HepG2 (cell line): ENCODE measurements around the gene C1orf21. TPM values are rescaled to one million over a fixed set of nuclear protein-coding genes. Genes with fewer than 3 reads are reported as not detected.

ENCODE experiments used
- ATAC-seq: fragments of 200-7000 bp; cut with Tn5 transposase; 3 replicates; pipeline ENCODE4 v1.9.1; 2020; ENCODE audit warnings: mild to moderate bottlenecking, moderate library complexity
- BruUV-seq: library from RNA; stranded (reverse); fragments of 400-500 nt; replicated peaks from 2 replicates; lab custom pipeline; 2021; lab: Mats Ljungman, UMichigan
- CTCF ChIA-PET: fragments of 300-600 bp; formaldehyde crosslinking; extraction: SDS; loops from one replicate; lab custom pipeline; 2021; ENCODE audit warnings: low total read pairs, inconsistent platforms, low intra/inter-chr PET ratio; lab: Yijun Ruan, JAX
- POLR2A ChIA-PET: fragments of 350-600 bp; sonication (Branson Sonifier 250); formaldehyde crosslinking; loops from one replicate; lab custom pipeline; 2020; ENCODE audit warnings: antibody characterized with exemption, inconsistent platforms; lab: Yijun Ruan, JAX
- DNase-seq: peaks from one replicate; pipeline ENCODE4 v3.0.0-alpha.2; 2015; ENCODE audit warnings: low spot score
- FAIRE-seq: peaks from 3 replicates; lab custom pipeline; 2011; peaks lifted over from hg19 to GRCh38; lab: Jason Lieb, UNC
- H2AFZ ChIP-seq: one replicate; pipeline ENCODE4 v1.6.1; 2011; ENCODE audit warnings: low read length, inconsistent platforms
- H3K27ac ChIP-seq: fragments of 300-600 bp; 3 replicates; pipeline ENCODE4 v1.8.0; 2011; ENCODE audit warnings: mixed run types, mild to moderate bottlenecking, mixed read lengths, low read length, inconsistent platforms; ENCODE audit not compliant: insufficient read depth; ENCODE audit errors: extremely low read length
- H3K27me3 ChIP-seq, 2 experiments: fragments of 200-600 bp in 1 of 2; 2 replicates in 1 of 2; 3 replicates in 1 of 2; pipeline versions ENCODE4 v1.6.0 to v1.8.0; 2011; ENCODE audit warnings: low read length in 2 of 2, mild to moderate bottlenecking in 2 of 2, moderate library complexity in 2 of 2, inconsistent platforms in 1 of 2; ENCODE audit not compliant: insufficient read depth in 2 of 2, control insufficient read depth in 1 of 2
- H3K36me3 ChIP-seq, 2 experiments: fragments of 200-600 bp in 1 of 2; replicated peaks in 1 of 2; 2 replicates in 1 of 2; 3 replicates in 1 of 2; pipeline versions ENCODE4 v1.5.1 to v1.8.0; 2011; ENCODE audit warnings: low read length in 2 of 2, inconsistent platforms in 1 of 2; ENCODE audit not compliant: insufficient read depth in 2 of 2, control insufficient read depth in 1 of 2
- H3K4me1 ChIP-seq: 2 replicates; pipeline ENCODE4 v1.5.1; 2012; ENCODE audit warnings: low read length, inconsistent platforms; ENCODE audit not compliant: insufficient read depth
- H3K4me2 ChIP-seq: 2 replicates; pipeline ENCODE4 v1.6.0; 2011; ENCODE audit warnings: low read depth, low read length, inconsistent platforms
- H3K4me3 ChIP-seq, 3 experiments: fragments of 200-600 bp in 1 of 3; sonication (generic), shearing (Covaris generic) in 1 of 3; replicated peaks in 1 of 3; 2 replicates each; pipeline ENCODE4 v1.5.1; 2011 to 2016; ENCODE audit warnings: low read length in 3 of 3, inconsistent platforms in 2 of 3, low read depth in 2 of 3, mild to moderate bottlenecking in 2 of 3, control low read depth in 1 of 3, mixed read lengths in 1 of 3; ENCODE audit not compliant: insufficient read depth in 1 of 3
- H3K79me2 ChIP-seq: one replicate; pipeline ENCODE4 v1.6.1; 2011; ENCODE audit warnings: low read length, inconsistent platforms; ENCODE audit not compliant: insufficient read depth
- H3K9ac ChIP-seq: 2 replicates; pipeline ENCODE4 v1.6.0; 2011; ENCODE audit warnings: mild to moderate bottlenecking, low read depth, low read length, inconsistent platforms; ENCODE audit not compliant: insufficient read depth
- H3K9me3 ChIP-seq: 2 replicates; pipeline ENCODE4 v1.5.1; 2012; ENCODE audit warnings: mild to moderate bottlenecking, low read length
- H4K20me1 ChIP-seq: 2 replicates; pipeline ENCODE4 v1.6.0; 2011; ENCODE audit warnings: inconsistent platforms, mild to moderate bottlenecking, low read length, moderate library complexity; ENCODE audit not compliant: insufficient read depth
- ADNP ChIP-seq: sonication (generic); formaldehyde crosslinking; IDR thresholded peaks from 2 replicates; pipeline ENCODE4 v1.4.0; 2020; ENCODE audit warnings: missing genetic modification reagents
- BORCS8-MEF2B ChIP-seq: sonication (generic); formaldehyde crosslinking; IDR thresholded peaks from 2 replicates; pipeline ENCODE4 v1.8.0; 2022; ENCODE audit warnings: mild to moderate bottlenecking, missing genetic modification reagents
- CENPT ChIP-seq: sonication (generic); formaldehyde crosslinking; IDR thresholded peaks from 2 replicates; pipeline ENCODE4 v1.8.0; 2022; ENCODE audit warnings: low read depth, mild to moderate bottlenecking, moderate library complexity, missing genetic modification reagents
- EEA1 ChIP-seq: sonication (generic); formaldehyde crosslinking; IDR thresholded peaks from 2 replicates; pipeline ENCODE4 v1.5.1; 2020; ENCODE audit warnings: mild to moderate bottlenecking, missing genetic modification reagents, borderline replicate concordance
- HOXA5 ChIP-seq: sonication (generic); formaldehyde crosslinking; IDR thresholded peaks from 2 replicates; pipeline ENCODE4 v1.4.0; 2020; ENCODE audit warnings: missing genetic modification reagents
- KLF12 ChIP-seq: sonication (generic); formaldehyde crosslinking; IDR thresholded peaks from 2 replicates; pipeline ENCODE4 v1.4.0; 2020; ENCODE audit warnings: missing genetic modification reagents, borderline replicate concordance
- KLF9 ChIP-seq: IDR thresholded peaks from 2 replicates; pipeline ENCODE4 v1.6.1; 2016; ENCODE audit warnings: low read depth
- RCOR2 ChIP-seq: IDR thresholded peaks from 2 replicates; pipeline ENCODE4 v1.6.1; 2016; ENCODE audit warnings: missing biosample characterization, missing genetic modification reagents
- RNF219 ChIP-seq: sonication (generic); formaldehyde crosslinking; IDR thresholded peaks from 2 replicates; pipeline ENCODE4 v1.5.0; 2020; ENCODE audit warnings: mild to moderate bottlenecking, missing genetic modification reagents
- ZFP41 ChIP-seq: sonication (generic); formaldehyde crosslinking; IDR thresholded peaks from 2 replicates; pipeline ENCODE4 v1.4.0; 2020; ENCODE audit warnings: mild to moderate bottlenecking, missing genetic modification reagents, borderline replicate concordance
- ZNF142 ChIP-seq: sonication (generic); formaldehyde crosslinking; IDR thresholded peaks from 2 replicates; pipeline ENCODE4 v1.4.0; 2020; ENCODE audit warnings: missing genetic modification reagents
- ZNF207 ChIP-seq: fragments of 450-650 bp; IDR thresholded peaks from 2 replicates; pipeline ENCODE4 v1.6.1; 2016; ENCODE audit warnings: antibody characterized with exemption, borderline replicate concordance
- ZNF441 ChIP-seq: sonication (generic); formaldehyde crosslinking; IDR thresholded peaks from 2 replicates; pipeline ENCODE4 v1.7.0; 2021; ENCODE audit warnings: missing genetic modification reagents, borderline replicate concordance
- ZNF556 ChIP-seq: sonication (generic); formaldehyde crosslinking; IDR thresholded peaks from 2 replicates; pipeline ENCODE4 v1.4.0; 2020; ENCODE audit warnings: mild to moderate bottlenecking, missing genetic modification reagents, borderline replicate concordance
- WGBS: methylation state at CpG from one replicate; pipeline ENCODE4 v1.1.6; 2017; ENCODE audit warnings: low lambda C conversion rate; 5-methylcytosine and 5-hydroxymethylcytosine counted together
- in situ Hi-C: cut with HindIII; loops from 2 replicates; pipeline ENCODE4 v1.10.0; 2017; ENCODE audit warnings: low pct_unique_long_range_greater_than_20kb; ENCODE audit not compliant: extremely low pct_ligation_motif_present
- intact Hi-C: fragments of 100-400 bp; cut with micrococcal nuclease; formaldehyde crosslinking; loops from one replicate; pipeline ENCODE4 v1.10.0; 2022; ENCODE audit not compliant: unreplicated experiment
- polyA plus RNA-seq, 8 experiments: library from polyadenylated mRNA; depleted of rRNA in 3 of 8; stranded (reverse) in 7 of 8; unstranded in 1 of 8; fragments of >200 nt; fragmentation: Illumina TruSeq in 4 of 8; extraction: Trizol in 4 of 8; gene quantifications; 2 replicates each; pipeline versions ENCODE4 v1.2.1 to v1.2.3, GENCODE V29; 2011 to 2016; ENCODE audit warnings: low read depth in 4 of 8, missing spikeins in 1 of 8, mixed read lengths in 1 of 8; ENCODE audit not compliant: insufficient read depth in 1 of 8
- total RNA-seq, 5 experiments: library from RNA; depleted of rRNA; stranded (reverse); fragments of >200 nt; fragmentation: Illumina TruSeq; extraction: Trizol; gene quantifications; 2 replicates each; pipeline ENCODE4 v1.2.3, GENCODE V29; 2016; ENCODE audit warnings: low read depth in 1 of 5

The C1orf21 gene
- total and polyA plus RNA-seq, 2 of the 13 experiments (the other 11 are each of a cell fraction or from before 2014, with no cell fraction given) = not detected

DNA sequence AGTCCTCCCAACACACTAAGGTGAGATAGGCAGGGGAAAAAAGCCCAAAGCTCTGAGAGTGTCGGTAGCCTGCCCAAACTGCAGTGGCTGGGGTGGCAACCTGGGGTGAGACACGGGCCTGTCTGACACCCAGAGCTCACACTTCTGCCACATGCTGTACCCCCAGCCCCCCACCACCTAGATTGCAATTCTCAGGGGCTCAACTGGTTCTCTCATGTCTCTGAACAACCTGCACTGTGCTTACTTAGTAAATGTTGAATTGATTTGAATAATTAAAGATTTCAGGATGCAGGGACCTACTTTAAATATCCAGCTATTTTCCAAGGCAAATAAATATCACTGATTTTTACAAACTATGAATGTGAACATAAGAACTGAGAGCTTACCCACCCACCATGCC is 252.4 kb downstream of the C1orf21 start (continued):
- no peak for TF ChIP-seq ZNF142 (CRISPR knock-in tag)
- no peak for TF ChIP-seq ZNF207
- TF ChIP-seq HOXA5 (CRISPR knock-in tag) = no peak
- TF ChIP-seq EEA1 (CRISPR knock-in tag) = no peak

DNA sequence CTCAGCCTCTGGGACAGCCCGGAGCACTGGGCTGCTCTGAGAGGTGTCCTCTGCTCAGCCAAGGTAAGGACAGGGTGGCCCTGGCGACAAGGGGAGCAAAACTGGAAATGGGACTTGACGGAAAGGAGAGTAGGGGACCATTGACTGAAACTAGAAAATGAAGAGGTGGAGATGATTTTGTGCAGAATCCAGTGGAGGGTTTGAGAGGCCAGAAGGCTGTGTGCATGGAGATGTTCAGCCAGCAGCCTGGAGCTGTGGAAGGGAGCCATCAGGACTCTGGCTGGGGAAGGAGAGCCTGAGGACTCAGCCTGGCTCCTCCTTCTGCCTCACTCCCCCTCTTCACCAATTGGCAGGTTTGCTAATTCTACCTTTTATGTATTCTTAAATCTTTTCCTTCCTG is 253.7 kb downstream of the C1orf21 start:
- H3K36me3 ChIP-seq = no peaks in the 10 kb centered on the region
- no peaks in the 10 kb centered on the region for H3K79me2 ChIP-seq
- in situ Hi-C loops = no loop called here
- H3K4me1 ChIP-seq = no peaks in the 10 kb centered on the region
- H4K20me1 ChIP-seq = no peaks in the 10 kb centered on the region
- no peak for FAIRE-seq
- H3K9ac ChIP-seq = no peak overlapping the region
- ChIA-PET POLR2A (no interaction called here), CTCF (no interaction called here)
- no peak overlapping the region for H3K27ac ChIP-seq
- DNase-seq = no peak
- intact Hi-C loops = no loop called here
- no peak overlapping the region for H3K4me2 ChIP-seq
- no peak overlapping the region for H3K4me3 ChIP-seq
- no TSS peak for BruUV-seq
- no peak for ATAC-seq
- H3K27me3 ChIP-seq = peaks cover 0 to 8% of the 10 kb centered on the region in 2 experiments; a peak in 2 of 5 replicates
- WGBS = 20% methylated on average over 3 of the region's 3 CpGs
- no peak overlapping the region for H2AFZ ChIP-seq
- H3K9me3 ChIP-seq = no peaks in the 10 kb centered on the region
- TF ChIP-seq ZNF556 (CRISPR knock-in tag) (no peak), KLF12 (CRISPR knock-in tag) (no peak), ADNP (CRISPR knock-in tag) (no peak), ZFP41 (CRISPR knock-in tag) (no peak), RCOR2 (CRISPR knock-in tag) (no peak), KLF9 (no peak), CENPT (CRISPR knock-in tag) (no peak), ZNF441 (CRISPR knock-in tag) (no peak), BORCS8-MEF2B (CRISPR knock-in tag) (no peak), RNF219 (CRISPR knock-in tag) (no peak)
